ENCODE measurements around the gene TGFBR2. TPM values are rescaled to one million over a fixed set of nuclear protein-coding genes. Genes with fewer than 3 reads are reported as not detected.

TGFBR2 gene
- total RNA-seq, 1 experiment from 2014 or later = 48.2 TPM

- intact Hi-C loops (cut with micrococcal nuclease) = no loop called here
- Histone ChIP-seq H3K9me3 (ENCODE audit: low read length) (no peaks in the 10 kb centered on the region), H4K20me1 (ENCODE audit: low read length) (peaks cover 63% of the 10 kb centered on the region), H3K4me2 (ENCODE audit: low read length) (0 out of 2 replicates have a peak overlapping the region, but pooled peaks have one; percentile 29), H3K27me3 (ENCODE audit: low read length) (no peaks in the 10 kb centered on the region), H2AFZ (ENCODE audit: low read length) (no peak overlapping the region), H3K9me2 (replicated peaks; ENCODE audit: low read length) (no peaks in the 10 kb centered on the region), H3F3A (ENCODE audit: low read length, unreplicated experiment) (peaks cover 4% of the 10 kb centered on the region), H3K9ac (ENCODE audit: low read length) (no peak overlapping the region), H3K27ac (ENCODE audit: low read length) (no peak overlapping the region), H3K36me3 (ENCODE audit: low read depth, low read length) (peaks cover 11% of the 10 kb centered on the region), H3K79me2 (ENCODE audit: low read length) (peaks cover 100% of the 10 kb centered on the region), H3K4me1 (ENCODE audit: insufficient read depth, low read length) (peaks cover 77% of the 10 kb centered on the region), H3K4me3 (ENCODE audit: low read length) (no peak overlapping the region)
- ATAC-seq (no peak), DNase-seq (no peak)
- ChIA-PET CTCF (interaction anchor here (0.6 kb wide), 1 partner anchor 601 kb away, joined by 4 read pairs; no protein-coding TSS in a partner anchor), POLR2A (ENCODE audit: unreplicated experiment) (interaction anchor here (0.5 to 0.6 kb wide), 2 partner anchors 117 to 454 kb away, joined by 3 read pairs; no protein-coding TSS in a partner anchor)
- no peak for TF ChIP-seq EZH2phosphoT487 (IDR thresholded peaks at IDR 0.05; ENCODE audit: borderline replicate concordance, low read length)
- BruUV-seq (replicated peaks) = no TSS peak
Measured at GRCh38 chr3:30613133-30613825, 6.9 kb downstream of the TGFBR2 start.

DNA sequence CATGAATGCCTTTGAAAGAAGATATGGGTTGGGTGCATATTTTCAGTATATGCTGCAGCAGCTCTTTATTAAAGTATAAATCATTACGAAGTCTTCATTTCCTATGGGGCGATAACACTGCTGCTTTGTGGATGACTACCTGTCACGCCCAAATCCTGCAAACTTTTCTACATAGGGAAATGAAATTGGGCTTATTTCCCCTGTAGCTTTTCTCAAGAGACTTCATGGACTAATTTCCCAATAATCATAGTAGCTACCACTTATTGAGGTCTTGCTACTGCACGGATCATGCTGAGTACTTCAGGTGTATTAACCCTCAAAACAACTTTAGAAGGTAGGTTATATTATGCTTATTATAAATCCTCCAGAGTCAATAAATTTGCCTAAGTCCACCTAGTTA is 8.0 kb downstream of the TGFBR2 start:
- Histone ChIP-seq H3K9me2 (replicated peaks; ENCODE audit: low read length) (no peaks in the 10 kb centered on the region), H3K79me2 (ENCODE audit: low read length) (peaks cover 100% of the 10 kb centered on the region), H3K4me2 (ENCODE audit: low read length) (peak overlapping the region; percentile 29), H3K9ac (ENCODE audit: low read length) (no peak overlapping the region), H3F3A (ENCODE audit: low read length, unreplicated experiment) (peaks cover 4% of the 10 kb centered on the region), H3K27ac (ENCODE audit: low read length) (peak overlapping the region; percentile 13), H3K9me3 (ENCODE audit: low read length) (no peaks in the 10 kb centered on the region), H3K36me3 (ENCODE audit: low read depth, low read length) (peaks cover 17% of the 10 kb centered on the region), H2AFZ (ENCODE audit: low read length) (no peak overlapping the region), H3K4me3 (ENCODE audit: low read length) (no peak overlapping the region), H4K20me1 (ENCODE audit: low read length) (peaks cover 64% of the 10 kb centered on the region), H3K27me3 (ENCODE audit: low read length) (no peaks in the 10 kb centered on the region), H3K4me1 (ENCODE audit: insufficient read depth, low read length) (peaks cover 67% of the 10 kb centered on the region)
- POLR2A ChIA-PET (ENCODE audit: unreplicated experiment) = interaction anchor here (0.5 to 0.7 kb wide), 2 partner anchors 64 to 602 kb away, joined by 3 to 4 read pairs; no protein-coding TSS in a partner anchor
- CTCF ChIA-PET = no interaction called here
- ATAC-seq (no peak), DNase-seq (no peak)
- TF ChIP-seq EZH2 (IDR thresholded peaks at IDR 0.05; ENCODE audit: low read length, unreplicated experiment) (no peak), EZH2phosphoT487 (IDR thresholded peaks at IDR 0.05; ENCODE audit: borderline replicate concordance, low read length) (no peak)
- TF ChIP-seq, protein P1, sequence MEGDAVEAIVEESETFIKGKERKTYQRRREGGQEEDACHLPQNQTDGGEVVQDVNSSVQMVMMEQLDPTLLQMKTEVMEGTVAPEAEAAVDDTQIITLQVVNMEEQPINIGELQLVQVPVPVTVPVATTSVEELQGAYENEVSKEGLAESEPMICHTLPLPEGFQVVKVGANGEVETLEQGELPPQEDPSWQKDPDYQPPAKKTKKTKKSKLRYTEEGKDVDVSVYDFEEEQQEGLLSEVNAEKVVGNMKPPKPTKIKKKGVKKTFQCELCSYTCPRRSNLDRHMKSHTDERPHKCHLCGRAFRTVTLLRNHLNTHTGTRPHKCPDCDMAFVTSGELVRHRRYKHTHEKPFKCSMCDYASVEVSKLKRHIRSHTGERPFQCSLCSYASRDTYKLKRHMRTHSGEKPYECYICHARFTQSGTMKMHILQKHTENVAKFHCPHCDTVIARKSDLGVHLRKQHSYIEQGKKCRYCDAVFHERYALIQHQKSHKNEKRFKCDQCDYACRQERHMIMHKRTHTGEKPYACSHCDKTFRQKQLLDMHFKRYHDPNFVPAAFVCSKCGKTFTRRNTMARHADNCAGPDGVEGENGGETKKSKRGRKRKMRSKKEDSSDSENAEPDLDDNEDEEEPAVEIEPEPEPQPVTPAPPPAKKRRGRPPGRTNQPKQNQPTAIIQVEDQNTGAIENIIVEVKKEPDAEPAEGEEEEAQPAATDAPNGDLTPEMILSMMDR (conservative IDR thresholded peaks at IDR 0.05; ENCODE audit: low read depth, low read length) = no peak
- intact Hi-C loops (cut with micrococcal nuclease) = no loop called here
- no TSS peak for BruUV-seq (replicated peaks)

DNA sequence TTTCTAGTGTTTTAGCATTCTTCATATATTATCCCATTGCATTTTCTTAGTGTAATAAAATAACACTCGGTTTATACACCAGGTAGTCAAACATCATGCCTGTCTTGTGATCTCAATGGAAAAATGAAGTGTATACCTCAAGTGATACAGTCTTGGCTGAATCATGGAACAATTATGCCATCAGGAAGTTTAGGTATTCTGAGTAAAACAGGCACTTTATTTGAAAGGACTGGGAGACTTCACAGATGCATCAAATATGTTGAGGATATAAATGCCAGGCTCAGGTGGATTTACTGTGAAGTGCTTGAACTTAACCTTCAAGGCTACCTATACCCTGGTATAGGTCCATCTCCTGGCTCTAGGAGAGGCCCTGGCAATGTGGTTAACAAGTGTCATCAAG is 8.5 kb downstream of the TGFBR2 start:
- Histone ChIP-seq H3F3A (ENCODE audit: low read length, unreplicated experiment) (peaks cover 4% of the 10 kb centered on the region), H3K27me3 (ENCODE audit: low read length) (no peaks in the 10 kb centered on the region), H2AFZ (ENCODE audit: low read length) (no peak overlapping the region), H3K9me3 (ENCODE audit: low read length) (no peaks in the 10 kb centered on the region), H3K4me1 (ENCODE audit: insufficient read depth, low read length) (peaks cover 61% of the 10 kb centered on the region), H3K4me2 (ENCODE audit: low read length) (peak overlapping the region; percentile 29), H3K4me3 (ENCODE audit: low read length) (no peak overlapping the region), H3K36me3 (ENCODE audit: low read depth, low read length) (peaks cover 21% of the 10 kb centered on the region), H4K20me1 (ENCODE audit: low read length) (peaks cover 61% of the 10 kb centered on the region), H3K27ac (ENCODE audit: low read length) (peak overlapping the region; percentile 13), H3K79me2 (ENCODE audit: low read length) (peaks cover 100% of the 10 kb centered on the region), H3K9ac (ENCODE audit: low read length) (no peak overlapping the region), H3K9me2 (replicated peaks; ENCODE audit: low read length) (no peaks in the 10 kb centered on the region)
- peak; percentile 65 for DNase-seq
- ATAC-seq = peak; percentile 53
- intact Hi-C loops (cut with micrococcal nuclease) = no loop called here
- POLR2A ChIA-PET (ENCODE audit: unreplicated experiment) = interaction anchor here (0.6 kb wide), 1 partner anchor 44 kb away, joined by 3 read pairs; no protein-coding TSS in a partner anchor
- CTCF ChIA-PET = no interaction called here
- no TSS peak for BruUV-seq (replicated peaks)
- no peak for TF ChIP-seq EZH2phosphoT487 (IDR thresholded peaks at IDR 0.05; ENCODE audit: borderline replicate concordance, low read length)
- no peak for TF ChIP-seq EZH2 (IDR thresholded peaks at IDR 0.05; ENCODE audit: low read length, unreplicated experiment)
- TF ChIP-seq, protein P1 (conservative IDR thresholded peaks at IDR 0.05; ENCODE audit: low read depth, low read length) = no peak

Data from PC-3 (cell line).